A549 (cell line): ENCODE measurements around the gene KCNB1.

Source experiments
- CTCF ChIP-seq: fragments of >200 bp; sonication (Bioruptor Twin); formaldehyde crosslinking; IDR thresholded peaks from 3 replicates; pipeline ENCODE4 v1.5.1; 2016
- EP300 ChIP-seq, 2 experiments: fragments of >200 bp; sonication (Bioruptor Twin); formaldehyde crosslinking; IDR thresholded peaks; 2 replicates in 1 of 2; 3 replicates in 1 of 2; pipeline ENCODE4 v1.6.1; 2016 to 2017
- HES2 ChIP-seq: fragments of >200 bp; sonication (Bioruptor Twin); formaldehyde crosslinking; IDR thresholded peaks from 2 replicates; pipeline ENCODE4 v1.6.1; 2016
- JUN ChIP-seq, 2 experiments: fragments of >200 bp; sonication (Bioruptor Twin); formaldehyde crosslinking; IDR thresholded peaks; 2 replicates in 1 of 2; 3 replicates in 1 of 2; pipeline ENCODE4 v1.6.1; 2016 to 2017
- KDM1A ChIP-seq: fragments of 200-600 bp; sonication (generic); IDR thresholded peaks from 2 replicates; pipeline ENCODE4 v1.6.1; 2016; ENCODE audit warnings: low read depth, mild to moderate bottlenecking
- PBX3 ChIP-seq: IDR thresholded peaks from 2 replicates; pipeline ENCODE4 v1.6.1; 2012
- PHF8 ChIP-seq: fragments of 200-600 bp; sonication (generic); IDR thresholded peaks from 2 replicates; pipeline ENCODE4 v1.6.1; 2016; ENCODE audit warnings: low read depth, mild to moderate bottlenecking, antibody characterized with exemption, moderate library complexity, borderline replicate concordance
- POLR2A ChIP-seq: IDR thresholded peaks from 2 replicates; pipeline ENCODE4 v1.6.1; 2012; ENCODE audit warnings: mild to moderate bottlenecking, low read length
- TP53 ChIP-seq: fragments of 250-450 bp; sonication (Bioruptor Pico); IDR thresholded peaks from 2 replicates; pipeline ENCODE4 v1.5.0; 2021; ENCODE audit warnings: mild to moderate bottlenecking, moderate library complexity

- TF ChIP-seq CTCF (no peak), PHF8 (no peak), POLR2A (no peak), JUN (IDR thresholded peaks at IDR 0.05) (no peak), KDM1A (no peak), TP53 (no peak), EP300 (IDR thresholded peaks at IDR 0.05) (no peak), PBX3 (no peak), HES2 (no peak)
These were observed 166.9 kb downstream of the KCNB1 start for GRCh38 chr20:49315580-49315979.
